Neuron (in vitro differentiated cells): ENCODE measurements around the gene RPL13A.

Source experiments
- H2AFZ ChIP-seq: one replicate; pipeline ENCODE4 v1.6.1; 2013; ENCODE audit warnings: low read depth, mild to moderate bottlenecking, inconsistent platforms, low read length, moderate library complexity
- H3K27me3 ChIP-seq: one replicate; pipeline ENCODE4 v1.6.1; 2013; ENCODE audit warnings: low read length; ENCODE audit not compliant: insufficient read depth
- H3K36me3 ChIP-seq: one replicate; pipeline ENCODE4 v1.6.1; 2013; ENCODE audit warnings: low read length; ENCODE audit not compliant: insufficient read depth
- H3K4me1 ChIP-seq: one replicate; pipeline ENCODE4 v1.6.1; 2013; ENCODE audit warnings: low read length; ENCODE audit not compliant: insufficient read depth
- H3K4me3 ChIP-seq: 2 replicates; pipeline ENCODE4 v1.5.1; 2013; ENCODE audit warnings: mild to moderate bottlenecking, low read length, moderate library complexity
- H3K9me3 ChIP-seq: one replicate; pipeline ENCODE4 v1.6.1; 2013; ENCODE audit warnings: low read length

RPL13A gene

DNA sequence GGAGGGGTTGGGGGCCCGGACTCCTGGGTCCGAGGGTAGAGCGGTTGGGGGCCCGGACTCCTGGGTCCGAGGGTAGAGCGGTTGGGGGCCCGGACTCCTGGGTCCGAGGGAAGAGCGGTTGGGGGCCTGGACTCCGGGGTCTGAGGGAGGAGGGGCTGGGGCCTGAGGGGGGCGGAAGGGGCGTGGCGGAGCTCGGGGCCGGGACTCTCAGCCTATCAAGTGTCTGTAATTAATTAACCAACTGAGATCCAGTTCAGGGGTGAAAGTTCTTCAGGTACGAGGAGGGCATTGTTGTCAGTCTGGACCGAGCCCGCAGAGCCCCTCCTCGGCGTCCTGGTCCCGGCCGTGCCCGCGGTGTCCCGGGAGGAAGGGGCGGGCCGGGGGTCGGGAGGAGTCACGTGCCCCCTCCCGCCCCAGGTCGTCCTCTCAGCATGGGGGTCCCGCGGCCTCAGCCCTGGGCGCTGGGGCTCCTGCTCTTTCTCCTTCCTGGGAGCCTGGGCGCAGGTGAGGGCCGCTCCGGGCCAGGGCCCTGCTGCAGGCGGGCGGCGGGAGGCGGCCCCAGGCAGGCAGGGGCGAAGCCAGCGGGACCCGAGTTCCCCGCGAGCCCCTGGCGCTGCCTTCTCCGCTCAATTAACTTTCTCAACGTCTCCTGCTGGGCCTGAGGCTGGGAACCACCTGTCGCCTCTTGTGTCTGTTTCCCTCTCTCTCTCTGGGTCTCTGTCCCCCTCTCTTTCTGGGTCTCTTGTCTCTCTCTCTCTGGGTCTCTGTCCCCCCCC is 25.8 kb downstream of the RPL13A start:
- H3K36me3 ChIP-seq: no peaks in the 10 kb centered on the region
- H3K4me1 ChIP-seq: peaks cover 17% of the 10 kb centered on the region
- H3K4me3 ChIP-seq: peak overlapping the region; percentile 89
- H3K9me3 ChIP-seq: no peaks in the 10 kb centered on the region
- H2AFZ ChIP-seq: peak overlapping the region; percentile 59
- no peaks in the 10 kb centered on the region for H3K27me3 ChIP-seq

DNA sequence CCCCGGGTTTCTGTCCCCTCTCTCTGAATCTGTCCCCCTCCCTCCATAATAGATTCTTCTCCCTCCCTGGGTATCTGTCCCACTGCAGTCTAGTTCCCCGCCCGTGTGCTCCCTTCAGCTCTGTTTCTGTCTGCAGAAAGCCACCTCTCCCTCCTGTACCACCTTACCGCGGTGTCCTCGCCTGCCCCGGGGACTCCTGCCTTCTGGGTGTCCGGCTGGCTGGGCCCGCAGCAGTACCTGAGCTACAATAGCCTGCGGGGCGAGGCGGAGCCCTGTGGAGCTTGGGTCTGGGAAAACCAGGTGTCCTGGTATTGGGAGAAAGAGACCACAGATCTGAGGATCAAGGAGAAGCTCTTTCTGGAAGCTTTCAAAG is 26.3 kb downstream of the RPL13A start:
- H3K27me3 ChIP-seq: no peaks in the 10 kb centered on the region
- peaks cover 17% of the 10 kb centered on the region for H3K4me1 ChIP-seq
- H3K36me3 ChIP-seq: no peaks in the 10 kb centered on the region
- H2AFZ ChIP-seq: peak overlapping the region; percentile 59
- H3K9me3 ChIP-seq: no peaks in the 10 kb centered on the region
- H3K4me3 ChIP-seq: peak overlapping the region; percentile 89

DNA sequence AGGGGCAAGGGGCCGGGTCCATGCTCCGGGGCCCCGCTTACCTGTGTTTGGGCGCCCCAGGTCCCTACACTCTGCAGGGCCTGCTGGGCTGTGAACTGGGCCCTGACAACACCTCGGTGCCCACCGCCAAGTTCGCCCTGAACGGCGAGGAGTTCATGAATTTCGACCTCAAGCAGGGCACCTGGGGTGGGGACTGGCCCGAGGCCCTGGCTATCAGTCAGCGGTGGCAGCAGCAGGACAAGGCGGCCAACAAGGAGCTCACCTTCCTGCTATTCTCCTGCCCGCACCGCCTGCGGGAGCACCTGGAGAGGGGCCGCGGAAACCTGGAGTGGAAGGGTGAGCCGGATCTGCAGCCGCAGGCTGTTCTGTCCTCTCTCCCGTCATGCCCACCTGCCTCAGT is 26.7 kb downstream of the RPL13A start:
- Histone ChIP-seq H3K27me3 (no peaks in the 10 kb centered on the region), H3K36me3 (no peaks in the 10 kb centered on the region), H3K9me3 (no peaks in the 10 kb centered on the region), H3K4me3 (no peak overlapping the region), H2AFZ (no peak overlapping the region), H3K4me1 (peaks cover 17% of the 10 kb centered on the region)

GRCh38 chr19:49515767-49516166 is 28.4 kb downstream of the RPL13A start:
- Histone ChIP-seq H3K36me3 (no peaks in the 10 kb centered on the region), H3K4me3 (no peak overlapping the region), H3K9me3 (no peaks in the 10 kb centered on the region), H3K27me3 (no peaks in the 10 kb centered on the region), H3K4me1 (peaks cover 17% of the 10 kb centered on the region), H2AFZ (no peak overlapping the region)

DNA sequence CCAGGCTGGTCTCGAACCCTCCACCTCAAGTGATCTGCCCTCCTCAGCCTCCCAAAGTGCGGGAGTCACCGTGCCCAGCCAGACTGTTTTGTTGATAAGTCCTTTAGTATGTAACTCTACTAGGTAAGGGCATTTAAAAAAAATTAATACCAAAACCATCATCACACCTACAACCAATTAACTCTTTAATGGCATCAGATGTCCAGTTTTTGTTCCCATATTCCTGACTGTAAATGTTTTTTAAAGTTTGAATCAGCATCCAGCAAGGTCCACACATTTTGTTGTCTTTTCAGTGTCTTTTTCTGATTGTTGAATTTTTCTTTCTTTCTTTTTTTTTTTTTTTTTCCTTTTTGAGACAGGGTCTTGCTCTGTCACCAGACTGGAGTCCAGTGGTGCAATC is 30.6 kb downstream of the RPL13A start:
- Histone ChIP-seq H3K27me3 (no peaks in the 10 kb centered on the region), H3K36me3 (no peaks in the 10 kb centered on the region), H2AFZ (no peak overlapping the region), H3K9me3 (no peaks in the 10 kb centered on the region), H3K4me3 (no peak overlapping the region), H3K4me1 (peaks cover 6% of the 10 kb centered on the region)

- no peak overlapping the region for H3K4me3 ChIP-seq
- H3K9me3 ChIP-seq: no peaks in the 10 kb centered on the region
- H3K36me3 ChIP-seq: peaks cover 3% of the 10 kb centered on the region
- H3K4me1 ChIP-seq: no peaks in the 10 kb centered on the region
- H3K27me3 ChIP-seq: no peaks in the 10 kb centered on the region
- H2AFZ ChIP-seq: no peak overlapping the region
Measured at GRCh38 chr19:49520705-49521319, 33.4 kb downstream of the RPL13A start.

DNA sequence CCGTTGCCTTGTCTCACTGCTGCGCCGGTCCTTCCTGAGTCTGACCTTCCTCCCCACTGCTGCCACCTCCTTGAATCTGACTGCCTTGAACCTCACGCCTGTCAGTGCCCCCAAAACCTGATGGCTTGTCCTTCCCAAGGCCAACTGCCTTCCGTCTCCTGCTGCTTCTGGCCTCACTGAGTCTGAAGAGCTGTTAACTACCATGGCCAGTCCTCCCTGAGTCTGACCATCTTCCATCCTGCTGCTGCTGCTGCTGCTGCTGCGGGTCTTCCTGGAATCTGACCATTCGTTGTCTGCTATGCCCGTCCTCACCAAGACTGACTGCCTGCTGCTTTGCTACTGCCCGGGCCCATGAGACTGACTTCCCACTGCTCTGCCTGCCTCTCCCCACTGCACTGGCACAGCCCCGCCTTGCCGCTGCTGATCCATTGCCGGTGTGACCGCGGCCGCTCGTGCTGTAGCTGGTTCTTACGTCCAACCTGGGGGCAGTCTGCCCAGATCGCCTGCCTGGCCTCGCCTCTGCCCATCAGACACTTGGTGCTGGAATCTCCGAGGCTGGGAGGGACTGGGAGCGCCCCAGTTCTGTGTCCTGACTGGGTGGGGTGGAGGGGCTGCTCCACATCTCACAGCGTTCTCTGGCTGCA is 37.5 kb downstream of the RPL13A start:
- peaks cover 6% of the 10 kb centered on the region for H3K36me3 ChIP-seq
- H3K9me3 ChIP-seq: peaks cover 2% of the 10 kb centered on the region
- H2AFZ ChIP-seq: no peak overlapping the region
- H3K4me1 ChIP-seq: no peaks in the 10 kb centered on the region
- no peak overlapping the region for H3K4me3 ChIP-seq
- no peaks in the 10 kb centered on the region for H3K27me3 ChIP-seq

- Histone ChIP-seq H2AFZ (no peak overlapping the region), H3K9me3 (peaks cover 2% of the 10 kb centered on the region), H3K36me3 (peaks cover 6% of the 10 kb centered on the region), H3K4me1 (no peaks in the 10 kb centered on the region), H3K4me3 (no peak overlapping the region), H3K27me3 (no peaks in the 10 kb centered on the region)
Measured at GRCh38 chr19:49528211-49528771, 40.9 kb downstream of the RPL13A start.

DNA sequence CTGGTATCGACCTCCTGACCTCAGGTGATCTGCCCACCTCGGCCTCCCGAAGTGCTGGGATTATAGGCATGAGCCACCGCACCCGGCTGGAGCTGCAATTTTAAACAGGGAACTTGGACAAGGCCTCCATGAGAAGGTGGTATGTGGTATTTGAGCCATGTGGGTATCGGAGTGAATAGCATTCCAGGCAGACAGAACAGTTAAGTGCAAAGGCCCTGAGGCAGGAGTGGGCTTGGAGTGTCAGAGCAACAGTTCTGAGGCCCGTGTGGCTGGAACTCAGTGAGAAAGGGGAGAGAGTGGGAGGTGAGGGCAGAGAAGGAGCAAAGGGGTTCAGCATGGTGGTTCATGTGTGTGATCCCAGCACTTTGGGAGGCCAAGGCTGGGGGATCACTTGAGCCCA is 43.3 kb downstream of the RPL13A start:
- Histone ChIP-seq H3K4me1 (no peaks in the 10 kb centered on the region), H3K27me3 (no peaks in the 10 kb centered on the region), H3K36me3 (peaks cover 3% of the 10 kb centered on the region), H2AFZ (no peak overlapping the region), H3K9me3 (peaks cover 2% of the 10 kb centered on the region), H3K4me3 (no peak overlapping the region)

- no peak overlapping the region for H3K4me3 ChIP-seq
- no peaks in the 10 kb centered on the region for H3K27me3 ChIP-seq
- H2AFZ ChIP-seq: no peak overlapping the region
- no peaks in the 10 kb centered on the region for H3K9me3 ChIP-seq
- H3K36me3 ChIP-seq: peaks cover 9% of the 10 kb centered on the region
- H3K4me1 ChIP-seq: no peaks in the 10 kb centered on the region
Measured at GRCh38 chr19:49533551-49534488, 46.4 kb downstream of the RPL13A start.

DNA sequence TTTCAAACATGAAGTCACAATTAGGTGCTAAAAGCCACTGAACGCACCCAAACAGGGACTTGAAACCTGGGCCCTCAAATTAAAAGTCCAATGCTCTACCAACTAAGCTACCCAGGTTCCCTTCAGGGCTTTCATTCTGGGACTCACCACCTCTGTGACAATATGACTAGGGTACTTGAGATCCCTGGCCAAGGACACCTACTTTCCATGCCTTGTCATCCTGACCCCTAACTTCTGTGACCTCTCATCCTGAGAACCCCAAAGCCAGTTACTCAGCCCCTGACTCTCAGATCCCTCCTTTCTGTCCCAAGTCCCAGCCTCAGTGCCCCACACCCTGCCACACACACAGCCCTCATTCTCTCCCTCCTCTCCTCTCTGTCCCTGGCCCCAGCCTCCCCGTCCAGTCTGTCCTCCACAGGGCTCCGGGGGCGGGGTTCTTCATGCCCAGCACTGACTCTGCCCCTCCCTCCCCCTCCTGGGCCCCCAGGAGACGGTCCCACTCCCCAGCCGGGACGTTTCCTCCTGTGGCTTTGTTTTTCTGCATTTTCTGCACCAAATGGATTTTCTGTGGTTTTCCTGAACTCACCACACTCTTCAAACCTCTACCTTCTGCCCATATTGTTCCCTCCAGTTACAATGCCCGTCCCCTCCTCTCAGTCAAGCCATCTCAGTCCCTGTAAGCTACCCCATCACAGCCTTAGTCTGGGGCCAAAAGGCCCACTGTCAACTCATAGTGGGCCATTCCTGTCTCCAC is 47.4 kb downstream of the RPL13A start:
- Histone ChIP-seq H3K9me3 (no peaks in the 10 kb centered on the region), H3K4me1 (no peaks in the 10 kb centered on the region), H3K4me3 (no peak overlapping the region), H3K36me3 (peaks cover 13% of the 10 kb centered on the region), H3K27me3 (no peaks in the 10 kb centered on the region), H2AFZ (no peak overlapping the region)

DNA sequence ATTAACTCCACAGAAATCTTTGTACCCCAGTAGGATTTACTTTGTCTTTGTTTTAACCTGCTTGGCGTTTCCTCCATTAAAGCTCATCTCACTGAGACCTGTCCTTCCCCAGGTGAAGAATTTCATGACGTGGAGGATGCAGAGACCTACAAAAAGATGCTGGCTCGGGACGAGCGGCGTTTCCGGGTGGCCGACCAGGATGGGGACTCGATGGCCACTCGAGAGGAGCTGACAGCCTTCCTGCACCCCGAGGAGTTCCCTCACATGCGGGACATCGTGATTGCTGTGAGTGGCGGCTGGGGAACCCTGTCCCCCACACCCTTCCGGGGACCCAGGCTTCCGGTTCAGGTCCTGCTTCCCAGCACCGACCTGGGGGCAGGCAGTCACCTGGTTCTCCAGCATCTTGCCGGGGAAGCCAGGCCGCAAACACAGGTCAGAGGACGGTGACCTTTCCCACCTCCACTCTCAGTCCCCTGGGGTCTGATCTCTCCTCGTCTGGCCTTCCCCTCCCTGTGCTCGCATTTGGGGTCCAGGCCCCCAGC is 49.6 kb downstream of the RPL13A start:
- H3K4me3 ChIP-seq: no peak overlapping the region
- H3K9me3 ChIP-seq: no peaks in the 10 kb centered on the region
- no peaks in the 10 kb centered on the region for H3K27me3 ChIP-seq
- no peak overlapping the region for H2AFZ ChIP-seq
- H3K36me3 ChIP-seq: peaks cover 13% of the 10 kb centered on the region
- no peaks in the 10 kb centered on the region for H3K4me1 ChIP-seq
